SK-N-MC (cell line): Measurements from ENCODE around the gene FAM20C.

Experiments used
- EZH2 ChIP-seq: fragments of 200-600 bp; sonication (generic); IDR thresholded peaks from one replicate; pipeline ENCODE4 v1.6.1; 2017; ENCODE audit warnings: antibody characterized with exemption
- FOXP2 ChIP-seq: optimal IDR thresholded peaks from 2 replicates; pipeline ENCODE3; 2011; ENCODE audit warnings: mild to moderate bottlenecking, moderate library complexity; ENCODE audit not compliant: insufficient read depth; ENCODE audit errors: extremely low read length, control extremely low read depth
- POLR2AphosphoS5 ChIP-seq: IDR thresholded peaks from 2 replicates; pipeline ENCODE4 v1.6.1; 2012; ENCODE audit warnings: mild to moderate bottlenecking, low read depth, low read length, borderline replicate concordance

GRCh38 chr7:191105-191980, 1.0 kb upstream of the FAM20C start:
- no peak for TF ChIP-seq EZH2
- TF ChIP-seq POLR2AphosphoS5 = no peak
- no peak for TF ChIP-seq FOXP2
